Upper lobe of left lung (tissue), 4 donors: ENCODE measurements around the gene CIAO2B.

ENCODE experiments used
- CTCF ChIP-seq, 6 experiments: fragments of 450-650 bp in 4 of 6; fragments of 200-600 bp in 2 of 6; sonication (generic) in 2 of 6; IDR thresholded peaks; one replicate each; pipeline ENCODE4 v1.5.1; 2016 to 2019; ENCODE audit warnings: antibody characterized with exemption in 6 of 6
- POLR2A ChIP-seq, 4 donors: fragments of 450-650 bp; IDR thresholded peaks; one replicate each; pipeline ENCODE4 v1.5.1; 2016 to 2017; ENCODE audit warnings: antibody characterized with exemption in 4 of 4, mild to moderate bottlenecking in 2 of 4
- POLR2AphosphoS5 ChIP-seq, 2 donors: sonication (generic); formaldehyde crosslinking; IDR thresholded peaks; one replicate each; pipeline ENCODE4 v1.5.1; 2017; ENCODE audit warnings: antibody characterized with exemption in 2 of 2

- TF ChIP-seq CTCF (IDR thresholded peaks at IDR 0.05) (no peak), POLR2AphosphoS5 (IDR thresholded peaks at IDR 0.05) (no peak), POLR2A (IDR thresholded peaks at IDR 0.05) (no peak)
These were observed 14.5 kb downstream of the CIAO2B start for GRCh38 chr16:66919569-66920298.
